Lung (tissue), 12 donors: Measurements from ENCODE around the gene CBX7. TPM values are rescaled to one million over a fixed set of nuclear protein-coding genes. Genes with fewer than 3 reads are reported as not detected.

Experiments used
- ATAC-seq: fragments of 200-7000 bp; cut with Tn5 transposase; one replicate; pipeline ENCODE4 v1.9.1; 2020; ENCODE audit warnings: moderate number of reproducible peaks; ENCODE audit not compliant: insufficient read depth, low FRiP score
- DNase-seq, 3 donors: peaks; one replicate each; pipeline ENCODE4 v3.0.0-alpha.2; 2013 to 2017
- H3K27ac ChIP-seq, 2 donors: one replicate each; pipeline ENCODE4 v1.5.1; 2013; ENCODE audit warnings: mild to moderate bottlenecking in 2 of 2, moderate library complexity in 2 of 2, control low read depth in 1 of 2, inconsistent platforms in 1 of 2, low read depth in 1 of 2, low read length in 1 of 2
- H3K27me3 ChIP-seq, 3 donors: one replicate each; pipeline ENCODE4 v1.5.1; 2013; ENCODE audit warnings: low read length in 2 of 3; ENCODE audit not compliant: control insufficient read depth in 3 of 3, insufficient read depth in 3 of 3
- H3K36me3 ChIP-seq, 4 donors: one replicate each; pipeline ENCODE4 v1.5.1; 2013; ENCODE audit warnings: low read length in 4 of 4, mild to moderate bottlenecking in 1 of 4, moderate library complexity in 1 of 4; ENCODE audit not compliant: control insufficient read depth in 4 of 4, insufficient read depth in 4 of 4
- H3K4me1 ChIP-seq, 5 donors: one replicate each; pipeline ENCODE4 v1.5.1; 2013; ENCODE audit warnings: low read length in 5 of 5, mild to moderate bottlenecking in 2 of 5, moderate library complexity in 1 of 5; ENCODE audit not compliant: control insufficient read depth in 5 of 5, insufficient read depth in 5 of 5
- H3K4me3 ChIP-seq: one replicate; pipeline ENCODE4 v1.5.1; 2013; ENCODE audit warnings: mild to moderate bottlenecking, control low read depth, moderate library complexity
- H3K9ac ChIP-seq, 2 donors: one replicate each; pipeline ENCODE4 v1.5.1; 2013; ENCODE audit warnings: low read length in 2 of 2, control low read depth in 1 of 2; ENCODE audit not compliant: insufficient read depth in 1 of 2
- H3K9me3 ChIP-seq, 4 donors: one replicate each; pipeline ENCODE4 v1.5.1; 2013; ENCODE audit warnings: low read length in 3 of 4, mild to moderate bottlenecking in 1 of 4, moderate library complexity in 1 of 4; ENCODE audit not compliant: control insufficient read depth in 4 of 4, insufficient read depth in 3 of 4
- WGBS, 2 donors: extraction: QIAGEN DNeasy Blood & Tissue Kit; methylation state at CpG; one replicate each; pipeline ENCODE4 v1.1.7; 2013; 5-methylcytosine and 5-hydroxymethylcytosine counted together
- polyA plus RNA-seq, 2 donors: library from polyadenylated mRNA; stranded (reverse); fragments of 200-250 nt; gene quantifications; one replicate each; pipeline ENCODE4 v1.2.1, GENCODE V29; 2013
- total RNA-seq, 2 donors: library from RNA; depleted of rRNA in 1 of 2; stranded (reverse); fragments of >200 nt in 1 of 2; gene quantifications; one replicate each; pipeline ENCODE4 v1.2.1, GENCODE V29; 2014 to 2021
- TF ChIP-seq, protein P1 (sequence below): IDR thresholded peaks from 2 replicates; pipeline ENCODE4 v1.5.1; 2012; ENCODE audit warnings: mild to moderate bottlenecking; ENCODE audit errors: control extremely low read depth, extremely low read depth
- donor health status: control.
- donor health status: control.
- donor health status: Bipolar disorder and iron deficiency.
- donor health status: healthy.
- donor health status: DM: yes; HTN: yes; CAD: no.

Gene CBX7
- total and polyA plus RNA-seq, 4 donors: 18.1 to 27.8 (median 20.9) TPM

GRCh38 chr22:39133871-39134270 lies 18.6 kb downstream of the CBX7 start:
- Histone ChIP-seq H3K36me3 (peaks cover 0 to 25% (median 0%) of the 10 kb centered on the region in 4 donors), H3K4me1 (peaks cover 0 to 8% (median 0%) of the 10 kb centered on the region in 5 donors), H3K4me3 (no peak overlapping the region), H3K9ac (no peak overlapping the region), H3K27me3 (no peaks in the 10 kb centered on the region), H3K9me3 (no peaks in the 10 kb centered on the region), H3K27ac (no peak overlapping the region)
- DNase-seq (no peak), ATAC-seq (no peak)
- TF ChIP-seq, protein P1, sequence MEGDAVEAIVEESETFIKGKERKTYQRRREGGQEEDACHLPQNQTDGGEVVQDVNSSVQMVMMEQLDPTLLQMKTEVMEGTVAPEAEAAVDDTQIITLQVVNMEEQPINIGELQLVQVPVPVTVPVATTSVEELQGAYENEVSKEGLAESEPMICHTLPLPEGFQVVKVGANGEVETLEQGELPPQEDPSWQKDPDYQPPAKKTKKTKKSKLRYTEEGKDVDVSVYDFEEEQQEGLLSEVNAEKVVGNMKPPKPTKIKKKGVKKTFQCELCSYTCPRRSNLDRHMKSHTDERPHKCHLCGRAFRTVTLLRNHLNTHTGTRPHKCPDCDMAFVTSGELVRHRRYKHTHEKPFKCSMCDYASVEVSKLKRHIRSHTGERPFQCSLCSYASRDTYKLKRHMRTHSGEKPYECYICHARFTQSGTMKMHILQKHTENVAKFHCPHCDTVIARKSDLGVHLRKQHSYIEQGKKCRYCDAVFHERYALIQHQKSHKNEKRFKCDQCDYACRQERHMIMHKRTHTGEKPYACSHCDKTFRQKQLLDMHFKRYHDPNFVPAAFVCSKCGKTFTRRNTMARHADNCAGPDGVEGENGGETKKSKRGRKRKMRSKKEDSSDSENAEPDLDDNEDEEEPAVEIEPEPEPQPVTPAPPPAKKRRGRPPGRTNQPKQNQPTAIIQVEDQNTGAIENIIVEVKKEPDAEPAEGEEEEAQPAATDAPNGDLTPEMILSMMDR: no peak
- 93 to 95% methylated on average over 17 of the region's 17 CpGs for WGBS, 2 donors

DNA sequence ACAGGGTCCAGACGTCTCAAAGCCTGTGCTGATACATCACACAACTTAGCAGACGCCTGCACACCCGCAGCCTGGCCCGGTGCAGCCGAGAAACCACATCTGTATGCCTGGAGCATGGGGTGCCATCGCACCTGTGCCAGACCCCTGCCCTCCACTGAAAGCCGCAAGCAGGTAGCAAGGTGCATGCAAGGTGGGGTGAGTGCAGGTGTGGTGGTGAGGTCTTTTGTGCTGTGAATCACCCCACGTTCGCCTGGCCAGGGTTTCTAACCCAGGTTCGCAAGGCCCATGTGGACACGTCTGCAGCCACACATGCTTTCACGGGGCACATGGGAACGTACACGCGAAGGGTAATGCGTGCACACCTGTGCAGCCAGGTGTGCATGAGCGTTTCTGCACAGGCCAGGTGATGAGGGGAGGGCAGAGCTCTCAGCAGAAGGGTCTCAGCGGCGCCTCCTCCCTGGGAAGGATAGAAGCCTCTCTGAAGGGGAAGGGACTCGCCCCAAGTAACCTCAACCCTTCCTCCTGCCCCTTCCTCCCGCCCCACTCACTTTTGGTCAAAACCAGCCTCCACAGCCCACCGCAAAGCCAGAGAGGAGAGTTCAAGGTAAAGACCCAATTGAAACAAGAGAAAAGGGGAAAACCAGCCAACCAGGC lies 19.5 kb downstream of the CBX7 start:
- DNase-seq: no peak
- no peak for ATAC-seq
- H3K4me1 ChIP-seq: peaks cover 0 to 8% (median 0%) of the 10 kb centered on the region in 5 donors
- peaks cover 0 to 21% (median 0%) of the 10 kb centered on the region in 4 donors for H3K36me3 ChIP-seq
- TF ChIP-seq, protein P1: no peak
- no peak overlapping the region for H3K4me3 ChIP-seq
- H3K27ac ChIP-seq: no peak overlapping the region
- WGBS, 2 donors: 93 to 94% methylated on average over 22 of the region's 22 CpGs
- H3K9ac ChIP-seq: no peak overlapping the region
- H3K9me3 ChIP-seq: peaks cover 0 to 4% (median 0%) of the 10 kb centered on the region in 4 donors
- no peaks in the 10 kb centered on the region for H3K27me3 ChIP-seq

- peaks cover 0 to 4% (median 0%) of the 10 kb centered on the region in 4 donors for H3K9me3 ChIP-seq
- H3K27me3 ChIP-seq: no peaks in the 10 kb centered on the region
- no peak overlapping the region for H3K4me3 ChIP-seq
- no peak overlapping the region for H3K27ac ChIP-seq
- H3K4me1 ChIP-seq: peaks cover 0 to 8% (median 0%) of the 10 kb centered on the region in 5 donors
- no peak for ATAC-seq
- TF ChIP-seq, protein P1: no peak
- no peak overlapping the region for H3K9ac ChIP-seq
- H3K36me3 ChIP-seq: peaks cover 0 to 21% (median 0%) of the 10 kb centered on the region in 4 donors
- 86 to 89% methylated on average over 6 of the region's 6 CpGs for WGBS, 2 donors
- no peak for DNase-seq
Measured at GRCh38 chr22:39132281-39132680, 20.2 kb downstream of the CBX7 start.
